Mucosa of stomach (tissue), 1 donor: ENCODE data around the gene NRROS.

Experiments
- H3K27me3 ChIP-seq: one replicate; pipeline ENCODE4 v1.7.0; 2013; ENCODE audit warnings: mild to moderate bottlenecking, low read length; ENCODE audit not compliant: control insufficient read depth, insufficient read depth
- H3K36me3 ChIP-seq: one replicate; pipeline ENCODE4 v1.7.0; 2013; ENCODE audit warnings: low read length; ENCODE audit not compliant: control insufficient read depth, insufficient read depth
- H3K4me1 ChIP-seq: one replicate; pipeline ENCODE4 v1.7.0; 2013; ENCODE audit warnings: mild to moderate bottlenecking, low read length; ENCODE audit not compliant: control insufficient read depth, insufficient read depth
- H3K4me3 ChIP-seq: one replicate; pipeline ENCODE4 v1.7.0; 2013; ENCODE audit warnings: low read length
- H3K9ac ChIP-seq: one replicate; pipeline ENCODE4 v1.7.0; 2013; ENCODE audit warnings: mild to moderate bottlenecking, low read length, moderate library complexity
- H3K9me3 ChIP-seq: one replicate; pipeline ENCODE4 v1.7.0; 2013; ENCODE audit warnings: mild to moderate bottlenecking, low read length, moderate library complexity; ENCODE audit not compliant: control insufficient read depth
- donor health status: Pancreatic carcinoma.

NRROS gene

GRCh38 chr3:196642434-196642833 lies 2.9 kb downstream of the NRROS start:
- Histone ChIP-seq H3K4me1 (no peaks in the 10 kb centered on the region), H3K4me3 (no peak overlapping the region), H3K9me3 (no peaks in the 10 kb centered on the region), H3K27me3 (peaks cover 19% of the 10 kb centered on the region), H3K36me3 (no peaks in the 10 kb centered on the region), H3K9ac (peak overlapping the region; percentile 40)

GRCh38 chr3:196643201-196643749 lies 3.8 kb downstream of the NRROS start:
- Histone ChIP-seq H3K9ac (no peak overlapping the region), H3K27me3 (peaks cover 19% of the 10 kb centered on the region), H3K36me3 (no peaks in the 10 kb centered on the region), H3K4me1 (no peaks in the 10 kb centered on the region), H3K4me3 (no peak overlapping the region), H3K9me3 (no peaks in the 10 kb centered on the region)

GRCh38 chr3:196643761-196644160 lies 4.3 kb downstream of the NRROS start:
- no peak overlapping the region for H3K9ac ChIP-seq

GRCh38 chr3:196645096-196645495 lies 5.6 kb downstream of the NRROS start:
- Histone ChIP-seq H3K36me3 (no peaks in the 10 kb centered on the region), H3K9me3 (no peaks in the 10 kb centered on the region), H3K4me1 (no peaks in the 10 kb centered on the region), H3K4me3 (no peak overlapping the region), H3K27me3 (peaks cover 3% of the 10 kb centered on the region), H3K9ac (no peak overlapping the region)

More at GRCh38 chr3:196643761-196644160, 4.3 kb downstream of the NRROS start:
- no peak overlapping the region for H3K4me3 ChIP-seq
- no peaks in the 10 kb centered on the region for H3K36me3 ChIP-seq
- H3K9me3 ChIP-seq: no peaks in the 10 kb centered on the region
- no peaks in the 10 kb centered on the region for H3K4me1 ChIP-seq
- peaks cover 15% of the 10 kb centered on the region for H3K27me3 ChIP-seq

- H3K9ac ChIP-seq: no peak overlapping the region
These were observed 6.6 kb downstream of the NRROS start for GRCh38 chr3:196645897-196646665.

GRCh38 chr3:196646666-196647216 lies 7.2 kb downstream of the NRROS start:
- H3K9me3 ChIP-seq: no peaks in the 10 kb centered on the region
- H3K27me3 ChIP-seq: no peaks in the 10 kb centered on the region
- H3K4me3 ChIP-seq: no peak overlapping the region
- H3K9ac ChIP-seq: no peak overlapping the region
- no peaks in the 10 kb centered on the region for H3K4me1 ChIP-seq
- no peaks in the 10 kb centered on the region for H3K36me3 ChIP-seq

More at GRCh38 chr3:196645897-196646665, 6.6 kb downstream of the NRROS start:
- Histone ChIP-seq H3K4me3 (no peak overlapping the region), H3K27me3 (no peaks in the 10 kb centered on the region), H3K9me3 (no peaks in the 10 kb centered on the region), H3K36me3 (no peaks in the 10 kb centered on the region), H3K4me1 (no peaks in the 10 kb centered on the region)

- Histone ChIP-seq H3K9ac (no peak overlapping the region), H3K4me1 (no peaks in the 10 kb centered on the region), H3K4me3 (no peak overlapping the region), H3K36me3 (no peaks in the 10 kb centered on the region), H3K9me3 (no peaks in the 10 kb centered on the region), H3K27me3 (no peaks in the 10 kb centered on the region)
These were observed 11.3 kb downstream of the NRROS start for GRCh38 chr3:196650740-196651311.

GRCh38 chr3:196651819-196652218 lies 12.3 kb downstream of the NRROS start:
- no peaks in the 10 kb centered on the region for H3K36me3 ChIP-seq
- no peaks in the 10 kb centered on the region for H3K4me1 ChIP-seq
- H3K9ac ChIP-seq: no peak overlapping the region
- H3K9me3 ChIP-seq: no peaks in the 10 kb centered on the region
- H3K4me3 ChIP-seq: no peak overlapping the region
- H3K27me3 ChIP-seq: no peaks in the 10 kb centered on the region

GRCh38 chr3:196652961-196653795 lies 13.7 kb downstream of the NRROS start:
- no peaks in the 10 kb centered on the region for H3K4me1 ChIP-seq
- no peaks in the 10 kb centered on the region for H3K9me3 ChIP-seq
- no peaks in the 10 kb centered on the region for H3K27me3 ChIP-seq
- no peak overlapping the region for H3K4me3 ChIP-seq
- H3K36me3 ChIP-seq: no peaks in the 10 kb centered on the region
- H3K9ac ChIP-seq: no peak overlapping the region

GRCh38 chr3:196654006-196654734 lies 14.7 kb downstream of the NRROS start:
- no peaks in the 10 kb centered on the region for H3K27me3 ChIP-seq
- no peaks in the 10 kb centered on the region for H3K9me3 ChIP-seq
- H3K36me3 ChIP-seq: no peaks in the 10 kb centered on the region
- H3K4me3 ChIP-seq: no peak overlapping the region
- no peak overlapping the region for H3K9ac ChIP-seq
- H3K4me1 ChIP-seq: no peaks in the 10 kb centered on the region

- no peak overlapping the region for H3K4me3 ChIP-seq
- no peaks in the 10 kb centered on the region for H3K4me1 ChIP-seq
- no peaks in the 10 kb centered on the region for H3K9me3 ChIP-seq
- no peak overlapping the region for H3K9ac ChIP-seq
- no peaks in the 10 kb centered on the region for H3K27me3 ChIP-seq
- no peaks in the 10 kb centered on the region for H3K36me3 ChIP-seq
These were observed 15.2 kb downstream of the NRROS start for GRCh38 chr3:196654735-196655090.
